GM19328 (cell line): ENCODE results near the gene TBL3.

Source experiments
- ATAC-seq: cut with Tn5 transposase; IDR thresholded peaks from one replicate; pipeline ENCODE4 v1.9.1; 2021; ENCODE audit warnings: mild to moderate bottlenecking, moderate library complexity; ENCODE audit not compliant: unreplicated experiment

Gene TBL3

DNA sequence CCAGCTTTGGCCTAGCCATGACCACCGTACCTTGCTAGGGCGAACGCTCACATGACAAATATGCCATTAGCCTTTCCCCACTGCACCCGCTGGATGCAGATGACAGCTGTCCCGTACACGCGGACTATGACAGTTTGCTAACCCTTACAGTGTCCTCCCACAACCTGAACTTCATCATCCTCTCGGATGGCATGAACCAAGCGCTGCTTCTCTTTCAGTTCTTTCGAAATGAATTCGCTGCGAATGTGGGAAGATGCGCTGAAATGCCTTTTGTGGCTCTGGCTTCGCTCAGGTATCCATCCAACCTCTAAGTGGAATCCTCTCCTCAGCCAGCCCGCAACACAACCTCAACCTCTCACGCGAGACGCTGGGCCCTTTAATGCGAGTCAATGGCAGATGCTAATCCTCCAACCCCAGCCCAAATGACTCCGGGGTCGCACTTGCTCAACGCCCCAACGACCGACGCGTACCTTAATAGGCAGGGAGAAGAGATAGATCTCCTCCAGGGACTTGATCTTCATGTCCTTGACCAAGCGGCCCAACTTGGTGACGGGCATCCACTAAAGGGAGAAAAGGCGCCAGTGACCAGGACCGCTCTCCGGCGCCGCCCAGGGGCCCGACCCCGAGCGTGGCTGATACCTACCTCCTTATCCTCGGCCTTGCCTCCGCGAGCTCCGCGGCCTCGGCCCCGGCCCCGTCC lies 7.9 kb upstream of the TBL3 start:
- ATAC-seq = peak; percentile 2

- ATAC-seq = peak; percentile 63
Observed at GRCh38 chr16:1964506-1965395, 7.1 kb upstream of the TBL3 start, which contains the start of gene RPS2. TSS of gene RPS2 (minus strand) at chr16:1964826. CDS start at chr16:1964625, 201 bp downstream.

- ATAC-seq = no peak
Observed at GRCh38 chr16:1965396-1966001, 6.4 kb upstream of the TBL3 start.

GRCh38 chr16:1966460-1966859 lies 5.4 kb upstream of the TBL3 start, which contains the start of gene RNF151:
TSS of gene RNF151 (plus strand) at chr16:1966856. CDS start at chr16:1966882, 26 bp downstream.
- ATAC-seq = no peak

DNA sequence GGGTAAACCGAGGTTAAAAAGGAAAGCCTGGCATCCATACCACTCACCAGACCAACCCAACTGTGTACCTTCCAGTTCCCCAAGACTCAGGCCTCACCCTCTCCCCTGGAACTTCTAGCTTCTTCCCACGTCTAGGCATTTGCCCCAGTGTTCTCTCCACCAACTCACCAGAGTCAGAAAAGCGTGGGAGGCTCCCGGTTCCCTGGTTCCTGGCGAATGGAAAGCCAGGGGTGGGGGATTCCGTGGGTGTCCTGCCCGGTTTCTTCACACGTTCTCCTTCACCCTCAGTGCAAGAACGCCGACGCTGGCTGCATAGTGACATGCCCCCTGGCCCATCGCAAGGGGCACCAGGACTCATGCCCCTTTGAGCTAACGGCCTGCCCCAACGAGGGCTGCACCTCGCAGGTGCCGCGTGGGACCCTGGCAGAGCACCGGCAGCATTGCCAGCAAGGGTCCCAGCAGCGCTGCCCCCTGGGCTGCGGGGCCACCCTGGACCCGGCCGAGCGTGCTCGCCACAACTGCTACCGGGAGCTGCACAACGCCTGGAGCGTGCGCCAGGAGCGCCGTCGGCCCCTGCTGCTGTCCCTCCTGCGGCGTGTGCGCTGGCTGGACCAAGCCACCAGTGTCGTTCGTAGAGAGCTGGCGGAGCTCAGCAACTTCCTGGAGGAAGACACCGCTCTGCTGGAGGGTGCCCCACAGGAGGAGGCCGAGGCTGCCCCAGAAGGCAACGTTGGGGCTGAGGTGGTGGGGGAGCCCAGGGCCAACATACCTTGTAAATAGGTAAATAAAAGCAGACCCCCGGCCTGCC lies 3.5 kb upstream of the TBL3 start:
- no peak for ATAC-seq

DNA sequence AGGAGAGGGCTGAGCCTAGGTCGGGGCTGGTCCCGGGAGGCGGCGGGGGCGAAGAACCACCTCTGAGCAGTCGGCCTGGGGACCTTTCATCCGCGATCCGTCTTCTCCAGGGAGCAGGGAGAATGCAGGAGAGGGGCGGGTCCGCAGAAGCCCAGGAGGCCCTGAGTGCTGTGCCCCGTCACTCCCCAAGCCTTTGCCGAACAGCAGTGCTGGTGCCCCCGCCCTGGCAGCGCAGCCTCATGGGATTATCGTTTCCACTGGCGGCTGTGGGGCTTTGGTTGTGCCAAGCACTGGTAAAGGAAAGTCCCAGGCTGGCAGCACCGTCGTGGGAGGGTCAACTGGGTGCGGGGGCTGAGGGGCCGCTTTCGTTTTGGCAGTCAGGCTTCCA lies 631 bp downstream of the TBL3 start:
- no peak for ATAC-seq

DNA sequence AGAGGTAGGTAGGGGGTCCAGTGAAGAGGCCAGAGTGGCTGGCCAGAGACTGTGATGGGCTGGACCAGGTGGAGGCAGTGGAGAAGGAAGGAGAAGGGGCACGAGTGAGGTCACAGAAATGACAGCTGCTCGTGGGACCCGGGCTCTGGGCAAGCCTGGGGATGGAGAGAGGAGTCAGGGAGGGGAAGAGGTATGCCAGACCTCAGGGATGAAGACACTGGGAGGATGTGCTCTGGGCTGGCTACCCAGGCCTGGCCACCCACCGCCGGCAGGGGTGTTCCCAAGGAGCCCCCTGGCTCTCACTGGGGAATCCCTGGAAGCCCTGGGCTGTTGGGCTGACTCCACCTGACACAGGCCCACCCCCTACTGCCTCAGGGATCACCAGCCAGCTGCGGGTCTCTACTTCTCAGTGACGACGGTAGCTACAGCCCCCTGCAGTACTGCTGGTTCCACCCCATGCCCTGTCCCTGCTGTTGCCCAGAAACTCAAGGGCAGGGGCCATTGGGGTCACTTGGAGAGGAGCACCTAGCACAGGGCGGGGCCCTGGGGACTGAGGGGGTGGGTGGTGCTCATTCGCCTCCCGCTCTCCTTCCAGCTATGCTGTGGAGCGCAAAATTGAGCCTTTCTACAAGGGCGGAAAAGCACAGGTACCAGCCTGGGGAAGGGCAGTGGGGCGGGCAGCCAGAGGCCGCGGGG lies 1.8 kb downstream of the TBL3 start:
- ATAC-seq = no peak

- no peak for ATAC-seq
Observed at GRCh38 chr16:1974157-1975070, 2.6 kb downstream of the TBL3 start.

DNA sequence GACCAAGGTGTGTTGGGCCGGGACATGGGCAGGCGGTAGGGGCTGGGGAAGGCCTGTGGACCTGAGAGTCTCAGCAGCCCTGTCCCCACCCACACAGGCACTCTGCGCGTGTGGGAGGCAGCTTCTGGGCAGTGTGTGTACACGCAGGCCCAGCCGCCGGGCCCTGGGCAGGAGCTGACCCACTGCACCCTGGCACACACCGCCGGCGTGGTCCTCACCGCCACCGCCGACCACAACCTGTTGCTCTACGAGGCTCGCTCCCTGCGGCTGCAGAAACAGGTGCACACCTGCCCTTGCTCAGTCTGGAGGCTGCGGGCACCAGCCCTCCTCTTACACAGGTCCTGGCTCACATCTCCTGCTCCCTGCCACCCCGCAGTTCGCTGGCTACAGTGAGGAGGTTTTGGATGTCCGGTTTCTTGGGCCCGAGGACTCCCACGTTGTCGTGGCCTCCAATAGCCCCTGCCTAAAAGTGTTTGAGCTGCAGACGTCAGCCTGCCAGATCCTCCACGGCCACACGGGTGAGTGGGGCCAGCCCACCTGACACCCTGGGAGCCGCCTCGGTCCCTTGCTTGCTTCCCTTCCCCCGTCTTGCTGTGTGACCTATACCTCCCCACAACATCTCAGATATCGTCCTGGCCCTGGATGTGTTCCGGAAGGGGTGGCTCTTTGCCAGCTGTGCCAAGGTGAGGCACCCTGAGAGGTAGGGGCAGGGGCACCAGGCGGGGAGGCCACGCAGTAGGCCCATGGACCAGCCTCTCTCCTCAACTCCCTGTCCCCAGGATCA lies 3.8 kb downstream of the TBL3 start:
- no peak for ATAC-seq

- ATAC-seq = no peak
Observed at GRCh38 chr16:1976216-1976520, 4.3 kb downstream of the TBL3 start.

DNA sequence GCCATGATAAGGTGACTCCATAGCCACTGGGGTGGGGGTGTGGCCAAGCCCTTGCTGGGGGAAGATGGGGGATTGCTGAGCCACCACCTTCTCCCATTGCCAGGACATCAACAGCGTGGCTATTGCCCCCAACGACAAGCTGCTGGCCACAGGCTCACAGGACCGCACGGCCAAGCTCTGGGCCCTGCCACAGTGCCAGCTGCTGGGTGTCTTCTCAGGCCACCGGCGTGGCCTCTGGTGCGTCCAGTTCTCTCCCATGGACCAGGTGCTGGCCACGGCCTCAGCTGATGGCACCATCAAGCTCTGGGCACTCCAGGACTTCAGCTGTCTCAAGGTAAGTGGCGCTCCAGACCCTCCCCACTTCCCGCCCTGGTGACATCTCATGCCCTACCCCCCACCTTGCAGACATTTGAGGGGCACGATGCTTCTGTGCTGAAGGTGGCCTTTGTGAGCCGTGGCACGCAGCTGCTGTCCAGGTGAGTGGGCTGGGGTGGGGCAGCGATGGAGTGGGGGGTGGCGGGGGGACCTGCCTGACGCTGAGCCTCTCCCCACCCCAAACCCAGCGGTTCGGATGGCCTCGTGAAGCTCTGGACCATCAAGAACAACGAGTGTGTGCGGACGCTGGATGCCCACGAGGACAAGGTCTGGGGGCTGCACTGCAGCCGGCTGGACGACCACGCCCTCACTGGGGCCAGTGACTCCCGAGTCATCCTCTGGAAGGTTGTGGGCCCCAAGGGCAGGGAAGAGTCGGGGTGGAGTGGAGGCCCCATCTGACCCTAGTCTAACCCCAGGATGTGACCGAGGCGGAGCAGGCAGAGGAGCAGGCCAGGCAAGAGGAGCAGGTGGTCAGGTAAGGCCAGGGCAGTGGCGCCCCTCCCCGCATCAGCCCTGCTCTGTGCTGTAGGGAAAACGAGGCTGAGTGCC lies 5.4 kb downstream of the TBL3 start:
- no peak for ATAC-seq

- no peak for ATAC-seq
Observed at GRCh38 chr16:1977875-1978268, 6.0 kb downstream of the TBL3 start.

DNA sequence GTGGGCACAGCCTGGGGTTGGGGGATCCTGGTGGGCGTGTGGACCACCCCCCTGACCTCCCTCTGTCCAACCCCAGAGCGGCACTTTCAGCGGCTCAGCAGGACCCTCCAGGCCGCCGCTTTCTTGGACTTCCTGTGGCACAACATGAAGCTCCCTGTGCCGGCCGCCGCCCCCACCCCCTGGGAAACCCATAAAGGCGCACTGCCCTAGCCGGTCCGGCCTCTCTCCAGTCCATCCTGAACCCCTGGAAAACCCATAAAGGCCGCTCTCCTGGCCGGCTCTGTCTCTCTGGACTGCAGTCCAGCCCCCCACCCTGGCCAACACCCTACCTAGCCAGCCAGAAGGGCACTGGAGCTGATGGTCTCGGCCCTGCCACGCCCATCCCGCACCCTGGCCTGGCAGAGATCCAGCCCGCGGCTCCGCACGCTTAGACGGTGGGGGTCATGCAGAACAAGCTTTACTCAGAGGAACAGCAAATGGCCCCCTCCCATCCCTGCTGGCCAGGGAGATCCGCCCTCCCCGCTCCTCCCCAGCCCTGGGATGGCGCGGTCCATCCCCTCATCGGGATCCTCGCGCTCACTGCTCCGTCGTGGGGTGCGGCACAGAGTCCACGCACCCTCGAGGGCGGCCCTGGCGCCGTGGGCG lies 6.7 kb downstream of the TBL3 start:
- no peak for ATAC-seq

DNA sequence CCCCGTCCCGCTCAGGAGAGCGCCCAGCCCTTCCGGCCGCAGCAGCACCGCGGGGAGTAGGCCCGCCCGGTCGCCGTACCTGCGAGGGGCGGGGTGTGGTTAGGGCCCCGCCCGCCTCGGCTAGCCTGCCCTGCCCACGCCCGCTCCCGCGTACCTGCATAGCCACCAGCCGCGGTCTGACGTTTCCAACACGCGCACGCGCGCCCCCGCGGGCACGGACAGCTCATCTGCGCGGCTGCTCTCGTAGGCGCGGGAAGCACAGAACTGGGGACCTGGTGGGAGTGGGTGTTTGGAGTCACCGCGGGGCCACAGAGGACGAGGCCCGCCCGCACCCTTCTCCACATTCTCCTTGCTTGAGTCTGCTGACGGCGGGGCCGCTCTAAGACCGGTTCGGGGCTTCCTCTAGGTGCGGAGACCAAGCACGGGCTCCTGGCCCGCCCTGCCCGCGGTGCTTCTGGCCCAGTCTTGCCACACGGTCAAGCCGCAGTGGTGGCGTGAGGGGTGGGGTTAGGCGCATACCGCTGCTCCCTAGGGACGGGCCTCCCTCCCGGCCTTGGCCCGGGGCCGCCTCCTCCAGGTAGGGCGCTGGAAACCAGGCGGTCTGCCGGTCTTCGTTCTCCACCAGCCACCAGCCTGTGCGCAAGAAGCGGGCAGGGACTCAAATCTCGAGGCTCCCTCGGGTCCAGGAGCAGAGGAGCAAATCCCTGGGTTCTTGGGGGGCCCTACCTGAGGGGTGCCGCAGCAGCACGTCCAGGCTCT lies 7.6 kb downstream of the TBL3 start:
- ATAC-seq = no peak

- no peak for ATAC-seq
Observed at GRCh38 chr16:1980030-1980769, 8.3 kb downstream of the TBL3 start.

DNA sequence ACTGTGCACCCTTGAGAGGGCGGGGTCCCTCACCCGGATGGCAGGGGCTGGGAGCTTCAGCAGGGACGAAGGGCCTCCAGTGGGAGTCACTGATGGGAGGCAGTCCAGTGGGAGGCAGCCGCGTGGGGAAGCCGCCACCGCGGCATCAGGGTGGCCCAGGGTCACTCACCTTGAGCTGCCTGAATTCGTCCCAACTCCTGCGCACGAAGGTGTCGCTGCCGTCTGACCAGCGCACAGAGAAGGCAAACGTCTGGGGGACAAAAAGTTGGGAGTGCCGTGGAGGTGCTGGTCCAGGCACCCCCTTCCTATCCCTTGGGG lies 8.9 kb downstream of the TBL3 start:
- ATAC-seq = no peak
